Activated T-cell treated with anti-CD3 and anti-CD28 coated beads, Interleukin-2, amount 50 U/mL, for 24 hours (primary cell): Measurements from ENCODE around the gene MAT1A.

Experiments
- DNase-seq: peaks from one replicate; pipeline ENCODE4 v3.0.0-alpha.2; 2020
- H3K27ac Mint-ChIP-seq: 2 replicates; pipeline ENCODE4 v1.8.0; 2020; ENCODE audit warnings: mild to moderate bottlenecking, mixed read lengths
- H3K27me3 Mint-ChIP-seq: 2 replicates; pipeline ENCODE4 v1.8.0; 2020; ENCODE audit warnings: mixed read lengths
- H3K36me3 Mint-ChIP-seq: 2 replicates; pipeline ENCODE4 v1.8.0; 2020; ENCODE audit warnings: low read depth, mixed read lengths
- H3K4me1 Mint-ChIP-seq: 2 replicates; pipeline ENCODE4 v1.8.0; 2020; ENCODE audit warnings: low read depth, mixed read lengths
- H3K4me3 Mint-ChIP-seq: 2 replicates; pipeline ENCODE4 v1.8.0; 2020; ENCODE audit warnings: mild to moderate bottlenecking, moderate library complexity, mixed read lengths
- H3K9me3 Mint-ChIP-seq: 2 replicates; pipeline ENCODE4 v1.8.0; 2020; ENCODE audit warnings: mixed read lengths

The MAT1A gene

GRCh38 chr10:80277016-80277415, 12.4 kb downstream of the MAT1A start:
- Mint-ChIP-seq H3K27ac (no peak overlapping the region), H3K4me1 (no peaks in the 10 kb centered on the region), H3K27me3 (no peaks in the 10 kb centered on the region), H3K9me3 (no peaks in the 10 kb centered on the region), H3K4me3 (no peak overlapping the region), H3K36me3 (no peaks in the 10 kb centered on the region)
- no peak for DNase-seq

- no peaks in the 10 kb centered on the region for H3K4me1 Mint-ChIP-seq
- H3K4me3 Mint-ChIP-seq: no peak overlapping the region
- no peaks in the 10 kb centered on the region for H3K27me3 Mint-ChIP-seq
- DNase-seq: no peak
- H3K36me3 Mint-ChIP-seq: no peaks in the 10 kb centered on the region
- no peak overlapping the region for H3K27ac Mint-ChIP-seq
- H3K9me3 Mint-ChIP-seq: no peaks in the 10 kb centered on the region
Measured at GRCh38 chr10:80276335-80276734, 13.1 kb downstream of the MAT1A start.

GRCh38 chr10:80275756-80276155, 13.7 kb downstream of the MAT1A start:
- H3K4me1 Mint-ChIP-seq: no peaks in the 10 kb centered on the region
- H3K27me3 Mint-ChIP-seq: peaks cover 3% of the 10 kb centered on the region
- H3K9me3 Mint-ChIP-seq: no peaks in the 10 kb centered on the region
- no peak overlapping the region for H3K27ac Mint-ChIP-seq
- no peak overlapping the region for H3K4me3 Mint-ChIP-seq
- DNase-seq: no peak
- no peaks in the 10 kb centered on the region for H3K36me3 Mint-ChIP-seq

- no peak overlapping the region for H3K4me3 Mint-ChIP-seq
- H3K27ac Mint-ChIP-seq: no peak overlapping the region
- H3K27me3 Mint-ChIP-seq: peaks cover 3% of the 10 kb centered on the region
- no peaks in the 10 kb centered on the region for H3K4me1 Mint-ChIP-seq
- no peaks in the 10 kb centered on the region for H3K9me3 Mint-ChIP-seq
- H3K36me3 Mint-ChIP-seq: no peaks in the 10 kb centered on the region
- DNase-seq: no peak
Measured at GRCh38 chr10:80275135-80275498, 14.3 kb downstream of the MAT1A start.

- no peak for DNase-seq
- no peak overlapping the region for H3K27ac Mint-ChIP-seq
- H3K36me3 Mint-ChIP-seq: no peaks in the 10 kb centered on the region
- H3K9me3 Mint-ChIP-seq: no peaks in the 10 kb centered on the region
- no peak overlapping the region for H3K4me3 Mint-ChIP-seq
- H3K4me1 Mint-ChIP-seq: no peaks in the 10 kb centered on the region
- H3K27me3 Mint-ChIP-seq: peaks cover 6% of the 10 kb centered on the region
Measured at GRCh38 chr10:80274396-80275134, 14.9 kb downstream of the MAT1A start.

GRCh38 chr10:80273523-80274170, 15.8 kb downstream of the MAT1A start:
- Mint-ChIP-seq H3K27ac (no peak overlapping the region), H3K4me1 (no peaks in the 10 kb centered on the region), H3K36me3 (no peaks in the 10 kb centered on the region), H3K27me3 (peaks cover 6% of the 10 kb centered on the region), H3K9me3 (no peaks in the 10 kb centered on the region), H3K4me3 (no peak overlapping the region)
- DNase-seq: no peak

GRCh38 chr10:80272793-80273522, 16.5 kb downstream of the MAT1A start:
- H3K27me3 Mint-ChIP-seq: peaks cover 6% of the 10 kb centered on the region
- no peak overlapping the region for H3K4me3 Mint-ChIP-seq
- H3K27ac Mint-ChIP-seq: no peak overlapping the region
- no peaks in the 10 kb centered on the region for H3K9me3 Mint-ChIP-seq
- DNase-seq: no peak
- H3K36me3 Mint-ChIP-seq: no peaks in the 10 kb centered on the region
- H3K4me1 Mint-ChIP-seq: no peaks in the 10 kb centered on the region

GRCh38 chr10:80271416-80271815, 18.0 kb downstream of the MAT1A start:
- H3K4me1 Mint-ChIP-seq: no peaks in the 10 kb centered on the region
- H3K36me3 Mint-ChIP-seq: no peaks in the 10 kb centered on the region
- no peak overlapping the region for H3K4me3 Mint-ChIP-seq
- DNase-seq: no peak
- H3K27me3 Mint-ChIP-seq: peaks cover 6% of the 10 kb centered on the region
- no peaks in the 10 kb centered on the region for H3K9me3 Mint-ChIP-seq
- H3K27ac Mint-ChIP-seq: no peak overlapping the region

GRCh38 chr10:80270887-80271286, 18.6 kb downstream of the MAT1A start:
- H3K4me1 Mint-ChIP-seq: no peaks in the 10 kb centered on the region
- no peak overlapping the region for H3K27ac Mint-ChIP-seq
- no peaks in the 10 kb centered on the region for H3K9me3 Mint-ChIP-seq
- DNase-seq: no peak
- H3K27me3 Mint-ChIP-seq: peaks cover 6% of the 10 kb centered on the region
- no peak overlapping the region for H3K4me3 Mint-ChIP-seq
- no peaks in the 10 kb centered on the region for H3K36me3 Mint-ChIP-seq

- no peaks in the 10 kb centered on the region for H3K36me3 Mint-ChIP-seq
- H3K4me1 Mint-ChIP-seq: no peaks in the 10 kb centered on the region
- H3K9me3 Mint-ChIP-seq: no peaks in the 10 kb centered on the region
- DNase-seq: no peak
- H3K27me3 Mint-ChIP-seq: peaks cover 13% of the 10 kb centered on the region
- H3K27ac Mint-ChIP-seq: no peak overlapping the region
- H3K4me3 Mint-ChIP-seq: no peak overlapping the region
Measured at GRCh38 chr10:80268938-80269588, 20.4 kb downstream of the MAT1A start.

GRCh38 chr10:80268266-80268665, 21.2 kb downstream of the MAT1A start:
- Mint-ChIP-seq H3K36me3 (no peaks in the 10 kb centered on the region), H3K4me3 (no peak overlapping the region), H3K27ac (no peak overlapping the region), H3K4me1 (no peaks in the 10 kb centered on the region), H3K27me3 (peaks cover 17% of the 10 kb centered on the region), H3K9me3 (no peaks in the 10 kb centered on the region)
- no peak for DNase-seq

GRCh38 chr10:80266513-80266863, 23.0 kb downstream of the MAT1A start:
- no peaks in the 10 kb centered on the region for H3K9me3 Mint-ChIP-seq
- no peaks in the 10 kb centered on the region for H3K36me3 Mint-ChIP-seq
- H3K27me3 Mint-ChIP-seq: peaks cover 17% of the 10 kb centered on the region
- H3K4me3 Mint-ChIP-seq: no peak overlapping the region
- DNase-seq: no peak
- H3K4me1 Mint-ChIP-seq: no peaks in the 10 kb centered on the region
- H3K27ac Mint-ChIP-seq: no peak overlapping the region

- no peak overlapping the region for H3K4me3 Mint-ChIP-seq
- H3K9me3 Mint-ChIP-seq: no peaks in the 10 kb centered on the region
Measured at GRCh38 chr10:80265740-80266512, 23.5 kb downstream of the MAT1A start.

More at GRCh38 chr10:80265740-80266512, 23.5 kb downstream of the MAT1A start:
- no peaks in the 10 kb centered on the region for H3K36me3 Mint-ChIP-seq
- peaks cover 14% of the 10 kb centered on the region for H3K27me3 Mint-ChIP-seq
- no peaks in the 10 kb centered on the region for H3K4me1 Mint-ChIP-seq
- no peak overlapping the region for H3K27ac Mint-ChIP-seq
- no peak for DNase-seq
